NCI-H2081 (cell line): ENCODE data around the gene ZNF544.
"Not testable (repeated sequence)": the region's sequence is repeated elsewhere in the genome, so short reads cannot be mapped to it uniquely, and the experiment has no call there.

ENCODE experiments used
- DNase-seq, 2 experiments: peaks; one replicate each; lab custom pipeline; 2025; lab: John Stamatoyannopoulos, UW

The ZNF544 gene

DNA sequence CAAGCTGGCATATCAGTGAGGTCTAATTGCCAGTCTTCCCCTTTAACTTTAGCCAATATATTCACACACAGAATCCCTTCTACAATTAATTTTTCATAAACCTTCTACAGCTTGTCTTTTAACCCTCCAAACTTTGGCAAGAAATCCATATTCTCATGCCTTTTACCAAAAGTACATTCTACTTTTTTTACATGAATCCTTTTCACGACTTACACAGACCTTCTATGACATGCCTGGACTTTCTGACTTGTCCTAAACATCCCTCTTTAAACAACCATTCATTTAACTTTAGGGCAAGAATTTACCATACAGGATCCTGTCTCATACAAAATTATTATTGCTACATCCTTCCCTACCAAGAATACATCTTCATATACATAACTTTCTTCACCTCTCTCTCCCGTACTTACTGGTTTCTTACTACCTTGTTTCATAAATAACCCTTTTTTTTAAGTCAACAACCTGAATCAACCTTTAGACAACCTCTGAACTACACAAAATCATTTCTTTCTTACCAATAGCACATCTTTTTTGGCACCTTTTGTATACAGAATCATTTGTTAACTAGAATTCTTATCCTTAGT, 23.5 kb downstream of the ZNF544 start:
- DNase-seq: peak in 1 of 2 experiments; percentile 3

DNA sequence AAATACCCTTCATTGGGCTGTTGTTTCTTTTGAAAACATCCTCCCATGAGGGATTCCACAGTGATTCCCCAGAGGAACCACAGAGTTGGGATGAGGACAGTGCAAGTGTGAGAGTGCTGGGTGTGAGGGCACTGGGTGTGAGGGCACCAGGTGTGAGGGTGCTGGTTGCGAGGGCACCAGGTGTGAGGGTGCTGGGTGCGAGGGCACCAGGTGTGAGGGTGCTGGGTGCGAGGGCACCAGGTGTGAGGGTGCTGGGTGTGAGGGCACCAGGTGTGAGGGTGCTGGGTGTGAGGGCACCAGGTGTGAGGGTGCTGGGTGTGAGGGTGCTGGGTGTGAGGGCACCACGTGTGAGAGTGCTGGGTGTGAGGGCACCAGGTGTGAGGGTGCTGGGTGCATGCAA, 29.5 kb downstream of the ZNF544 start:
- DNase-seq: not testable (repeated sequence)

DNA sequence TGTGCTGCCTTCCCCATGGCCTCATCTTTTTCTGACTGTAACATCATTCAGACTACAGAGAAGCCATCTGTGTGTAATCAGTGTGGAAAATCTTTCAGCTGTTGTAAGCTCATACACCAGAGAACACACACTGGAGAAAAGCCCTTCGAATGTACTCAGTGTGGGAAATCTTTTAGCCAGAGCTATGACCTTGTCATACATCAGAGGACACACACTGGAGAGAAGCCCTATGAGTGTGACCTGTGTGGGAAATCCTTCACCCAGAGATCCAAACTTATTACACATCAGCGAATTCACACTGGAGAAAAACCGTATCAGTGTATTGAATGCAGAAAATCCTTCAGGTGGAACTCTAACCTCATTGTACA, 32.9 kb downstream of the ZNF544 start:
- DNase-seq: no peak

DNA sequence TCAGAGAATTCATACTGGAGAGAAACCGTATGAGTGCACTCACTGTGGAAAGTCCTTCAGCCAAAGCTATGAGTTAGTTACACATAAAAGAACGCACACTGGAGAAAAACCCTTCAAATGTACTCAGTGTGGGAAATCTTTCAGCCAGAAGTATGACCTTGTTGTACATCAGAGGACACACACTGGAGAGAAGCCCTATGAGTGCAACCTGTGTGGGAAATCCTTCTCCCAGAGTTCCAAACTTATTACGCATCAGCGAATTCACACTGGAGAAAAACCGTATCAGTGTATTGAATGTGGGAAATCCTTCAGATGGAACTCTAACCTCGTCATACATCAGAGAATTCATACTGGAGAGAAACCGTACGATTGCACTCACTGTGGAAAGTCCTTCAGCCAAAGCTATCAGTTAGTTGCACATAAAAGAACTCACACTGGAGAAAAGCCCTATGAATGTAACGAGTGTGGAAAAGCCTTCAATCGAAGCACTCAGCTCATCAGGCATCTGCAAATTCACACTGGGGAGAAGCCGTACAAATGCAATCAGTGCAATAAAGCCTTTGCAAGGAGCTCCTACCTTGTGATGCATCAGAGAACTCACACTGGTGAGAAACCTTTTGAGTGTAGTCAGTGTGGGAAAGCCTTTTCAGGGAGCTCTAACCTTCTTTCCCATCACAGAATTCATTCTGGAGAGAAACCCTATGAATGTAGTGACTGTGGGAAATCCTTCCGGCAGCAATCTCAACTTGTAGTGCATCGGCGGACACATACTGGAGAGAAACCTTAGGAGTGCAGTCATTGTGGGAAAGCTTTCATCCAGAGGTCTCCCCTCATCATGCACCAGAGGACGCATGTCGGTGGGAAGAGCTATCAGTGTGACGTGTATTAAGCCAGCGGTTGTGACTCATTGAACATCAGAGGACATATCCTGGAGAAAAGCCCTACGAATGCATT, 33.5 kb downstream of the ZNF544 start:
- no peak for DNase-seq

DNA sequence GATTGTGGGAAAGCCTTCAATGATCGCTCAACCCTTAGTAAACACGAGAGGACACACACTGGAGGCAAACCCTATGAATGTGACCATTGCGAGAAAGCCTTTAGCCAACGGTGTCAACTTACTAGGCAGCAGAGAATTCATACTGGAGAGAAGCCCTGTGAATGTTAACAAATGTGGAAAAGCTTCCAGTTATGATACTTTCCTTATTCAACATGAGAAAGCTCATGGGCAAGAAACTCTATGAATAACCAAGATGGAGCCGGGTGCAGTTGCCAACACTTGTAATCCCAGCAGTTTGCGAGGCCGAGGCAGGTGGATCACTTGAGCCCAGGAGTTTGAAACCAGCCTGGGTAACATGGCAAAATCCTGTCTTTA, 34.2 kb downstream of the ZNF544 start:
- no peak for DNase-seq

DNA sequence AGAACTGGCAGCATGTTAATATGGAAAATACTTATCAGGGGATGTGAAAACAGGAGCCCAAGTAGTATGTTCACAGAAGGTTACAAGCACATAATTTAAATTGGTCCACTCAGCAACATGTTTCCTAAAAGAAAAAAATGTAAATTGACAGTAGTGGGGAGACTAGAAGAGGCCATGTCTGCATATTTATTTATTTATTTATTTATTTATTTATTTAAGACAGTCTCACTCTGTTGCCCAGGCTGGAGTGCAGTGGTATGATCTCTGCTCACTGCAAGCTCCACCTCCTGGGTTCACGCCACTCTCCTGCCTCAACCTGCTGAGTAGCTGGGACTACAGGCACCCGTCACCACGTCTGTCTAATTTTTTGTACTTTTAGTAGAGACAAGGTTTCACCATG, 36.4 kb downstream of the ZNF544 start:
- DNase-seq: no peak

DNA sequence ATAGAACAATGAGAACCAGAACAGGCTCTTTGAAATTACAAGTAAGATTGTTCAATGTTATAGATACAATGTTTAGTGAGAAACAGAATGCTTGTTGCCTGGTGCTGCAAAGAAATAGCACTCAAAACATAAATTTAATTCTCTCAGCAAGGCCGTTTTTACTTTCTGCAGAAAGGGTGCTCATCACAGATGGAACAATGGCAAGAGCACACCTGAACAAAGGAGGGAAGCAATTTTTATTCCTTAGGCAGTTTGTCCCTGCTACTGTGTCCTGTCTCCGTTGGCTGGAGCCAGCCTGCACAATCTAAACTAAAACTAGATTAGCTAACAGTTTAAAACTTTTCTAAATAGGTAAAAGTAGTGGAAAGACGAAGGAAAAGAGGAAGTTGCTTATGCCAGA, 39.6 kb downstream of the ZNF544 start:
- DNase-seq: no peak

DNA sequence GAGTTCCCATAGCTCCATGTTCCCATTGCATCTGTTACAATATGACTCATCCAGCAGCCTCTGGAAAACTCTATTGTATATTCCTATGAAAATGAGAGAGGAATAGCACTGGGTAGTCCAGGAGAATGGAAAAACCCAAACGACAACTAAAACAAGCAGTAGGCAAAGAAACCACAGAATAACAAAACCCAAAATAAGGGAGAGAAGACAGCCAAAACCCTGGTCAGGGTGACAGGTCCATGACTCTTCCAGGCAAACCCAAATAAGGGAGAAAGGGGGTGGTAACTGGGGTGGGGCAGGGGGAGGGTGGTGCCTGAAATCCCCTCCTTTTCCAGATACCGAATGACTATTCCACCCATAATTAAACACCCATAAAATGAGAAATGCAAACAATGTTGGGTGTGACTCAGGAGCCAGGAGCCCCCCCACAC, 46.1 kb downstream of the ZNF544 start:
- no peak for DNase-seq

DNA sequence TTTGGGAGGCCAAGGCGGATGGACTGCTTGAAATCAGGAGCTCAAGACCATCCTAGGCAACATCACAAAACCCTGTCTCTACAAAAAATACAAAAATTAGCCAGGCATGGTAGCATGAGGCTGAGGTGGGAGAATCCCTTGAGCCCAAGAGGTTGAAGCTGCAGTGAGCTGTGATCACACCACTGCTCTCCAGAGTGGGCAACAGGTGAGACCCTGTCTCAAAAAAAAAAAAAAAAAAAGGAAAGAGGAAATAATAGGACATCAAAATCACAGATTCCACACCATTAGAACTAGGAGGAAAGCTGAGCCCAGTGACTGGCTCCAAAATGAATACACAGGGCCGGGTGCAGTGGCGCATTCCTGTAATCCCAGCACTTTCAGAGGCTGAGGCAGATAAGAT, 46.9 kb downstream of the ZNF544 start:
- no peak for DNase-seq

DNA sequence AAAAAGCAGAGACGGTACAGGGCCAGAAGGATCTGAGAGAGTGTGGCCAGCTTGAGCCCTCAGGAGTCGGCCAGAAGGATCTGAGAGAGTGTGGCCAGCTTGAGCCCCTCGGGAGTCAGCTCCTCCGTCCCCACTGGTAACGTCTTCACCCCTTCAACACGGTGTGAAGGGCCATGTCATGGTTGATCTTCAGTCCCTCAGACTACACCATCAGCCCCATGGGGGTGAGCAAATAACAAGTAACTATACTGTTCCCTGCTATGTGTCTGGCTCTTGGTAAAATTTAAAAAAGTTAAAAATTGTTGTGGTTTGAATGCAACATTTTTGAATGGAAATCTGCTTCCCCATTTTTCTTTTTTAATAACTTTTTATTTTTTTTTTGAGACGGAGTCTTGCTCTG, 48.5 kb downstream of the ZNF544 start:
- no peak for DNase-seq

DNA sequence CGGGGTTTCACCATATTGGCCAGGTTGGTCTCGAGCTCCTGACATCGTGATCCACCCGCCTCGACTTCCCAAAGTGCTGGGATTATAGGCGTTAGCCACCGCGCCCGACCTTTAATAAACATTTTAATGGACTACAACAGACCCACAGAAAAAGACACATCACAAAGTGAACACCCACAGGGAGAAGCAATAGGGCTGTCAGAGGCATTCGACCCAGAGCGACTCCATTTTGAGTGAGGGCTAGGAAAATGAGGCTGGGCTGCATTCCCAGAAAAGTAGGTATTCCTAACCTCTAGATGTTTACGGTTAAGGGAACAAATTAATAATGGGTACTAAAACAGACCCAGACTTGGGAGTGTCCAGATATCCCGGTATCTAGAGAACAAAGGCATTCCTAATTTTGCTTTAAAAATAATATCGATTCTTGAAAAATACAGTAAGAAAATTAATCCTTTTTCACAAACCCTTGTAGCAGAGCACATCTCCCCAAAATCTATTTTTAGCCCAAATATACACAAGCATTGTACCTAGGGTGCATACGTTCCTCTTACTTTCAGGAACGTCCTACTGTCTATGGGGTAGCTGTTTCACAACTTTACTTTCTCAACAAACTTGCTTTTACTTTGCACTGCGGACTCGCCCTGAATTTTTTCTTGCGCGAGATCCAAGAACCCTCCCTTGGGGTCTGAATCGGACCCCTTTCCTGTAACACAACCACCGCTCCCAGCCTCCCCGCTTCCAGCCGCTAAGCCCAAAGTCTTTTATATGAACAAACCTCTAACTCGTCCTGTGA, 49.2 kb downstream of the ZNF544 start:
- DNase-seq: no peak

DNA sequence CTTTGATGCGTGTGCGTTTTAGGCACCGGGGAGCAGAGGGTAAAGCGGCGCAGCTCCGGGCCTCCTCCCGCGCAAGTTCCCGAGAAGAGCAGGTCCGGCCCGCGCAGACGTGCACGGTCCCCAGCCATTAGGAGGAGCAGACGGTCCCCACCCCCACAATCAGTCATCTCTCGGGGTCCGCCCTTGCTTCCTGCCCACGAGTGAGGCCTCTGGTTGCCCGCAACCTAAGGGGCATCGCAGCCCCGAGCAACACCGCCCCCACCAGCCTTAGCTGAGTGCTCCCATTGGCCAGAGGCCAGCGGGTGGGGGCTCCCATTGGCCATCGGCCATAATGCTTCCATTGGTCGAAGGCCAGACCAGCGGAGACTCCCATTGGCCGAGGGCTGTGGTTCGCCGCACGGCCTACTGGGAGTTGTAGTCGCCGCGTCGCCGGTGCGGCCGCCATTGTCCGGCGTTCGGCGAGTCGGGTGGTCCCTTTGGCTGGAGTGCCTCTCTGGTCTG, 49.9 kb downstream of the ZNF544 start, which contains the start of gene ZNF8:
TSS of gene ZNF8 (plus strand) at position 415 of the 501 bp plus-strand sequence. CDS start 127 bp downstream, outside the sequence.
- DNase-seq: peak; percentile 98 to 99

DNA sequence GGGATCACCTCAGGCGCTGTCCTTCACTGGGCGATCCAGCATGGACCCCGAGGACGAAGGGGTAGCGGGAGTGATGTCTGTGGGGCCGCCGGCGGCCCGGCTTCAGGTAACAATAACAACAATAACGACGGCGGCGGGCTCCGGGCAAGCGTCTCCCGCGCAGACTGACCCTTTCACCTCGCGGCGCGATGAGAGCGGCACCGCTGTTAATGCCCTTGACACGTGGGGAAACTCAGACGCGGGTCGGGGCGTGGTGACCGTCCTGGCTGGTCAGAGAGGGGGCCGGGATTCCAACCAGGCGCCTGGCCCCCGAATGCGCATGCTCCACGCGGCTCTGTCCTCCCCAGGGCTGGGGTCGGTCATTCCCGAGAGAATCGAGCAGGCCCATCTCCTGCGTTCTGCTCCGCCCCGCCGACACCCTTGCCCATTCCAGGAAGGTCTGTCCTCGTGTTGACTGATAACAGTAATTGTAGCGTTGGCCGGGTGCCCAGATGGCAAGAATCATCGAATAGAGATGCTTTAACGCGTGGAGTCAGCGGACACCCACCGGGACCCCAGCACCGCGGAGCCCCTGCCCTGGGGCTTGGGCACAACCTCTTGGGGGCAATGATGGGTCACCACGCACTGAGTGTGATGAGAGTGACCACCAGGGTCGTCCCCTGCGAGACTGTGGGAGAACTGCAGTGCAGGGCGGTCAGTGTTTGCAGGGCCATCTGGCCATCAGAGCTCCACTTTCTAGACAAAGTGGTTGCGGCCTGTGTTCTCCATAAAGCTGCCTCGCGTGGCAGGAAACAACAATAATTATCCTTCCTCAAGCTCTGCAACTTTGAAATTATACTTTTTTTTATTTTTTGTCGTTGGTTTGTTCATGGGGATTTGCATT, 50.6 kb downstream of the ZNF544 start:
- DNase-seq: peak; percentile 80 to 81

DNA sequence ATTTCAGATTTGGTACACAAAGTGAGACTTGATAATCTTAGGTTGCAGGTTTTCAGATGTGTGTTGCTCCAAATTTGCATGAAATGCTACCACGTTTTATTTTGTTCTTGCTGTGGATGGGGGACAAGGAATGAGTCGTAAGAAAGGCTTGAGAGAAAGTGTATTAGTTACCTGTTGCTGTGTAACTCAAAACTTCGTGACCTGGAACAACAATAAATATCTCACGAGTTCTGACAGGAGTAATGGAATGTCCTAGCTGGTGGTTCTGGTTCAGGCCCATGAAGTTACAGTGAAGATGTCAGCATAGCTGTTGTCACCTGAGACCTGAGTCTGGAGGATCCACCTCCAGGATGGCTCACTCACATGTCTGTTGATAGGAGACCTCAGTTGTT, 51.2 kb downstream of the ZNF544 start:
- DNase-seq: no peak

DNA sequence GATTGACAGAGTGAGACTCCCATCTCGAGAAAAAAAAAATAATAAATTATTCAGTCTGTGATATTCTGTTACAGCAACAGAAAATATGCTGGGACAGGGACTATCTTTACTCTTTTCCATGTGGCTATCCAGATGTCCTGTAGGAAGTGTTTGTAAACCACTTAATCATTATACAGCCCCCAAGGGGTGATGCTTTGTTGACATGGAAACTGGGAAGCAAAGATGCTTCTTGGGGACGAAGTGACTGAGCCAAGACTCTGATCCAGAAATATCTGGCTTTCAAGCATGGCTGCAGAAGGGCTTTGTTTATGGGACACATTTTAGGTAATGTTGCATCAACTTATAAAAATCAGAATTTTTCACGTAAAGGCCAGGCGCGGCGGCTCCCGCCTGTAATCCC, 55.5 kb downstream of the ZNF544 start:
- DNase-seq: no peak

DNA sequence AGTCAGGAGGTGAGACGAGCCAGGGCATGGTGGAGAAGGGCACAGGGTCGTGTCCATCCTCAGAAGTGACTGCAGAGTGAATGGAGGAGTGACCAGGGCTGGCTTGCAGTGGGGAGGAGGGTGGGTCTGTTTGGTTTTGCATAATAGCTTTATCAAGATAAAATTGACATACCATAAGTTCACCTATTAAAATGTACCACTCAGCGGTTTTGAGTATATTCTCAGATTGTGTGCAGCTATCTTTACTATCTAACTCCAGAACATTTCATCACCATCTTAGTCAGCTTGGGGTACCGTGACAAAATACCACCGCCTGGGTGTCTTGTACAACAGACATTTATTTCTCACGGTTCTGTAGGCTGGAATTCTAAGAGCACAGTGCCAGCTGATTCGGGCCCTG, 63.2 kb downstream of the ZNF544 start:
- no peak for DNase-seq

DNA sequence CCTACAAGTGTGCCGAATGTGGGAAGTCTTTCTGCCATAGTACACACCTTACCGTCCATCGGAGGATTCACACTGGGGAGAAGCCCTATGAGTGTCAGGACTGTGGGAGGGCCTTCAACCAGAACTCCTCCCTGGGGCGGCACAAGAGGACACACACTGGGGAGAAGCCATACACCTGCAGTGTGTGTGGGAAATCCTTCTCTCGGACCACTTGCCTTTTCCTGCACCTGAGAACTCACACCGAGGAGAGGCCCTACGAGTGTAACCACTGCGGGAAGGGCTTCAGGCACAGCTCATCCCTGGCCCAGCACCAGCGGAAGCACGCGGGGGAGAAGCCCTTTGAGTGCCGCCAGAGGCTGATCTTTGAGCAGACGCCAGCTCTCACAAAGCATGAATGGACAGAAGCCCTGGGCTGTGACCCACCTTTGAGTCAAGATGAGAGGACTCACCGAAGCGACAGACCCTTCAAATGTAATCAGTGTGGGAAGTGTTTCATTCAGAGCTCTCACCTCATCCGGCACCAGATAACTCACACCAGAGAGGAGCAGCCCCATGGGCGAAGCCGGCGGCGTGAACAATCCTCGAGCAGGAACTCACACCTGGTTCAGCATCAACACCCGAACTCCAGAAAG, 66.1 kb downstream of the ZNF544 start:
- DNase-seq: no peak

DNA sequence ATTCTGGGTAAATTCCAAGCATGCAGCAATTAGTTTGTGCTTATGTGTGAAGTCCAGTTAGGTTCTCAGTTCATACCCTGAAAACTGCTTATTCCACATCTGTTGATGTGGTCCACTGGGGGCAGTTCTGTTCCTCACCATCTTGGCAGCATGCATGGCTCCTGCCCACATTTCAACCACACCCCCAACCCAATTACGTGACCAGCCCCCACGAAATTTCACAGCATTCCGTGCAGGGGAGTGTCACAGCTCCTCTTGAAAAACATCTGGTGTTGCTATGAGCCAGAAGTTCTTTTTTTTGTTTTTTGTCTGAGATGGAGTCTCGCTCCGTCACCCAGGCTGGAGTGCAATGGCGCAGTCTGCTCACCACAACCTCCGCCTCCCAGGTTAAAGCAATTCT, 67.4 kb downstream of the ZNF544 start:
- no peak for DNase-seq

DNA sequence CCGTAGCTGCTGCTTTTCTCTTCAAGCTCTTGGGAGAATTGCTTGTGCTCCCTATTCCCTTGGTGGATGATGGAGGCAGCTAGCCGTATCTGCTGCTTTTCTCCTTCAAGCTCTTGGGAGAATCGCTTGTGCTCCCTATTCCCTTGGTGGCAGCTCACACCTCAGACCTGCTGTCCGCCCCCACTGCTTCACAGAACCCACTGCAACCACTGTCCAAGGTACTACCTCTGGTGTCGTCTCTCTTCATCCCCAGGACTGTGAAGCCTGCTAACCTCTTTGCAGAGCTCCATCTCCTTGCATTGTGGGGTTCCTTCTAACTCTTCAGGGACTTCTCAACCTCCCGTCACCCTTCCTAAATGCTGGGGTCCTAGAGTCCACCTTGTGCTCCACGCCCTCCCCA, 71.9 kb downstream of the ZNF544 start:
- DNase-seq: no peak

DNA sequence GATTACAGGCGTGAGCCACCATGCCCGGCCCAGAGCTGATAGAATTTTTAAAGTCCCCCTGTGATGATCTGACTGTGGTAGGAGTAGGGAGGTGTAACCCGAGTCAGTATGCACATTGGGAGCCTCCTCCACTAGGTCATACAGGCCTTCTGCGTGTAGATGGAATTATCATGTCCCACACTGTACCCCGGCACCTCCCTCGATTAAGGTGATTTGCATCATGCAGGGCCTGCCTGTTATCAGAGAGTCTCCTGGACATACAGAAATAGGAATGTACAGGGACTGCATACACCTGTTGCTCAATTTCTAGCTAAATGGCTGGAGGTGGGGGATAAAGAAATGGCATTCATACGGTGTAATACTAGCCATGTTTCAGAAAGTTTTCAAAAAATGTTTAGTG, 75.5 kb downstream of the ZNF544 start:
- DNase-seq: no peak

DNA sequence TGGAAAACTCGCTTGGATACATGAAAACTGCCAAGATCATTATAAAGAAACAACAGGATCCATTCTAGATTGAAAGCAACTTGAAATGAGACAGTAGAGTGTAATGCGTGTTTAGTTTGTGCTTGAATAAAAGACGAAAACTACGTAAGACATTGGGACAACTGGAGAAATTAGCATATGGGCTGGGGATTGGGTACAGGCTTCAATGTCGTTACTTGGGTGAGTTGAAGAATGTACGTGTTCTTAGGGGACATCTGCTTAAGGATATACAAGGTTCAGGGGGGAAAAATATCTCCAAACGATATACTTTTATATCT, 76.0 kb downstream of the ZNF544 start:
- DNase-seq: no peak
